ENCODE results near the gene LAIR1.

The LAIR1 gene

GRCh38 chr19:54317108-54317964 is 47.4 kb downstream of the LAIR1 start:
- DNase-seq (ENCODE audit: low spot score), result no peak

DNA sequence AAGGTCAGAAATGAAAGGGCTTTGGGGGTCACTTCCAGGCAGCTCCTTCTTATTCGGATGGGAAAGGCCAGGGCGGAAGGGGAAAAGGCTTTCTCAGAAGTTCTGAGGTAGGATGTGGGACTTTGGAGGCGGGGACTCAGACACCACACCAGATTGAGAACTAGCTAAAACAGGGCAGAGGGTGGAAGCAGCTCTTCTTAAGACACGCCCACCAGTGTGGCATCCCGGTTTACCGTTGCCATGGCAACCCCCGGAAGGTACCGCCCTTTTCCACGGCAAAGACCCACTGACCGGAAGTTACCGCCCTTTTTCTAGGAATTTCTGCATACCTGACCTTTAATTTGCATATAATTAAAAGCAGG is 48.0 kb downstream of the LAIR1 start:
- no peak for DNase-seq (ENCODE audit: low spot score)

- no peak for DNase-seq (ENCODE audit: low spot score)
These were observed 48.8 kb downstream of the LAIR1 start for GRCh38 chr19:54315956-54316355.

DNA sequence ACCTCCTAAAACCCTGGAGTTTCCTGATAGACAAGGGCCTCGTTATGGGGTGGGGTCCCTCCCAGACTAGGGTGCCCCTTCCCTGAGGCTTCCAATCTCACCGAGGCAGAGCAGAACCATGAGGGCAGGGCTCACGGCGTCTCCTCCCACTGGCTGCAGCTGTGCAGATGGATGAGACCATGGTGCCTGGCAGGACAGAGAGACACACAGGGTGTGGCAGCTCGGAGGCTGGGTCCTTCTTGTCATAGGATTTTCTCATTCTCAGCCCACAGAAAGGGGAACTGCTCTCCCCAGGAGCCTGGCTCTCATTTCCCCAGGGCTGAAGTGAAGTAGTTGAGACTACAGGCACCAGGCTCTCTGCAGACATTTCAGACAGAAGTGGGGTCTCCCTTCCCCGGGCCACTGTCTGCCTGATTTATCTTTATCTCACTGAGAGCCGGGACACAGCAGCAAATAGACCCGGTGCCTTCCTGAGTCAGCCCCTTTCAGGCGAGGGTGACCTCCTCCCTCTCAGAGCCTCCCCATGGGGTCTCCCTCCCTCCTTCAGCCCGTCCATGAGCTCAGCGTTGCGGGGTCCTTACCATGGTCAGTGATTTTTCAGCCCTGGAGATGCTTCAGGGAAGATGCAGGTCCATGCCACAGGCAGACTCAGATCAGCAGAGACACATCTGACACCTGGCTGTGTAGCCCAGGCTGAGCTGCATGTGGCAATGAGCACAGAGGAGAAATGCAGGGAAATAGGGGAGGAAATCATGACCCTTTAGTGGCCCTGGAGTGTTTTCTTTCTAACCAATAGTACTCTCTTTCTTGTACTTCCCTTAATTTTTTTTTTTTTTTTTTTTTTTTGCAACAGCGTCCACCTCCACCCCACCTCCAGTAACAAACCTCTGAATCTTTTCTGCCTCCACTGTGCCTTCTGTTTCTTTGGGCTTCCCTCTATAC is 52.0 kb downstream of the LAIR1 start, which contains the start of gene LILRA5:
Gene LILRA5 (minus strand): TSS at position 731 of the 942 bp plus-strand sequence. CDS start 147 bp downstream, at position 584.
- DNase-seq (ENCODE audit: low spot score), result no peak

DNA sequence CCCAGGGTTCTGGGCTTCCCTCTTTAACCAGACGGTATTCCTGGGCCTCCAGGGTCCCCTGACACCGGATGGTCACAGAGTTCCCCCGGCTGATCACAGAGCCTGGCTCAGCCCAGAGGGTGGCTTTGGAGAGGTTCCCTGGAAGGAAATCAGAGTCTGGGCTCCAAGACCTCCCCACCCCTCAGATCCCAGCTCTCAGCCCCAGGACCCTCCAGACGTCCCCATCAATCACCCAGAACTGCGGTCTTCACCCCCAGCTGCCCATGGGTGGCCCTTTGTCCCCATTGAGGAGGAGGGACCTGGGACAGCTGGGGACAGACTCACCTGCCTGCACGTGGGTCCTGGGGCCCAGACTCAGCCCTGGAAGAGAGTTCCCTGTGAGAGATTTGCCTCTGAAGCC is 52.7 kb downstream of the LAIR1 start:
- no peak for DNase-seq (ENCODE audit: low spot score)

DNA sequence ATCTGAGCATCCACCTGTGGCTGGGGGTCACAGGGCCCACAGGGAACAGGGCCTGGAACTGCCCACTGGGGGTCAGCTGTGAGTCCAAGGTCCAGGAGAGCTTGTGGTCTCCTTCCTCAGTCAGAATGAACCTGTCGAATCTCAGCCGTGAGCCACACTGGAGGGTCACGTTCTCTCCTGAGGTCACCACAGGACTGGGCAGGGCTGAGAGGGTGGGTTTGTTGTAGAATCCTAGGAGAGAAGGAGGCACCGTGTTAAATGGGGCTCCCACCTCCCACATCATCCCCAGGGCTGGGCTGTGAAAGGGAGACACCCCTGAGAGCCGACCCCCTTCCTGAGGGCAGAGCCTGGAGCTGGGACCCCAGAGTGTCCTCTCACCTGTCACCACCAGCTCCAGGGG is 53.2 kb downstream of the LAIR1 start:
- no peak for DNase-seq (ENCODE audit: low spot score)

GRCh38 chr19:54310543-54310942 is 54.2 kb downstream of the LAIR1 start:
- DNase-seq (ENCODE audit: low spot score), result no peak

DNA sequence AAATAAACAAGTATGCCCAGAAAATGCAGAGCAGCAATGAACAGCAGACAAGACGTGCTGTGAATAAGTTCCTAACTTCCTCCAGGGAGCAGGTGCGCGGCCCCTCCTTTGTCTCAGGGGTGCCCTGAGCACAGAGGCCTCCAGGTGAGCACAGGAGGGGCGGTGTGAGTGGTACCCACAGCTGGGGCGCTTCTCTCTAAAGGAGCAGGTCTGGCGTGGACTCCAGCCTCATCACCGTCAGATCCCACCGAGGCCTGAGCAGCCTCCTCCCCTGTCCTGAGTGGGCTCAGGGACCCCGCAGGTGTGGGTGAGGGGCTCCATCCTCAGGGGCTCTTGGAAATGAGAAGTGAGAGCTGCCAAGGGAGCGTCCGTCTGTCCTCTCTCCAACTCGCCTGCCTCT is 54.9 kb downstream of the LAIR1 start:
- no peak for DNase-seq (ENCODE audit: low spot score)

DNA sequence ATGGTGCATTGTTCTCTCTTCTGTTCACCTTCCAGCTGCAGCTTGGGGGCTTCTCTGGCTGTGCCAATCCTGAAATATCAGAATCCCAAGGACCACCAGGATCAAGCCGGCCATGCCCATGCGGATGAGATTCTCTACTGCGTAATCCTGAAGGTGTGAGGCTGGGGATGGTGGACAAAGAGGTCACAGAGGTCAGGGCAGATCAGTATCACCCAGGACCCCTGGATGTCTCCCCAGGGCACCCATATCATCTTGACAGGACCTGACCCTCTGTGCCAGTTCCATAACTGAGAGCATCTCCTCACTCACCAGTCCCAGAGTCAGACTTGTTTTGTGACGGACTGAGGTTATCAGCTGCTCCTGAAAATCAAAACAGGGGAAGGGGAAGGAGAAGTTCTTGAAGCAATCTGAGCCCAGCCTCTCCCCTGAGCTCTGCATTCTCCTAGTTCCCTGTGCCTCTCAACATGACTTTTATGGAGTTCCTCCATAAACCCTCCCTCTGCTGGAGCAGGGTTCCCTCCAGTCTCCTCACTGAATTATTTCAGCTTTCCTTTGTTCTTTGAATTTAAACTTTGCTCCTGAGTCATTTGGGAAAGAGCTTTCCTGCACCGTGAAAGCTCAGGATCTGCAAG is 57.2 kb downstream of the LAIR1 start:
- no peak for DNase-seq (ENCODE audit: low spot score)

GRCh38 chr19:54305141-54305540 is 59.6 kb downstream of the LAIR1 start:
- no peak for DNase-seq (ENCODE audit: low spot score)

DNA sequence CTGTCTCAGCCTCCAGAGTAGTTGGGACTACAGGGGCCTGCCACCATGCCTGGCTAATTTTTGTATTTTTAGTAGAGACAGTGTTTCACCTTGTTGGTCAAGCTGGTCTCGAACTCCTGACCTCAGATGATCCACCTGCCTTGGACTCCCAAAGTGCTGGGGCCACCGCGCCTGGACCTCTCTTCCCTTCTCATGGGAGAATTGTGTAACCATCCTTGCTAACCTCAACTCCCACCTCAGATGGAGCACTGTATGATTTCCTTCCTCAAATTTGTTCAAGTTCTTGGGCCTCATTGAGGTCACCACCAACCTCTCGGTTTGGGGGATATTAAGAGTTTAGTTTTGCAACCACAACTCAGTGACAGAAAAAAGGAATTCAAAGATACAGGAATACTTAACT is 62.5 kb downstream of the LAIR1 start:
- no peak for DNase-seq (ENCODE audit: low spot score)
